Right forelimb (tissue), 1 donor: ENCODE results near the gene SLC26A11.
A peak's percentile ranks its signal among the peaks of the same experiment; 100 is the strongest.

ENCODE experiments used
- DNase-seq: peaks from one replicate; pipeline ENCODE4 v3.0.0-alpha.2; 2018

Gene SLC26A11

DNA sequence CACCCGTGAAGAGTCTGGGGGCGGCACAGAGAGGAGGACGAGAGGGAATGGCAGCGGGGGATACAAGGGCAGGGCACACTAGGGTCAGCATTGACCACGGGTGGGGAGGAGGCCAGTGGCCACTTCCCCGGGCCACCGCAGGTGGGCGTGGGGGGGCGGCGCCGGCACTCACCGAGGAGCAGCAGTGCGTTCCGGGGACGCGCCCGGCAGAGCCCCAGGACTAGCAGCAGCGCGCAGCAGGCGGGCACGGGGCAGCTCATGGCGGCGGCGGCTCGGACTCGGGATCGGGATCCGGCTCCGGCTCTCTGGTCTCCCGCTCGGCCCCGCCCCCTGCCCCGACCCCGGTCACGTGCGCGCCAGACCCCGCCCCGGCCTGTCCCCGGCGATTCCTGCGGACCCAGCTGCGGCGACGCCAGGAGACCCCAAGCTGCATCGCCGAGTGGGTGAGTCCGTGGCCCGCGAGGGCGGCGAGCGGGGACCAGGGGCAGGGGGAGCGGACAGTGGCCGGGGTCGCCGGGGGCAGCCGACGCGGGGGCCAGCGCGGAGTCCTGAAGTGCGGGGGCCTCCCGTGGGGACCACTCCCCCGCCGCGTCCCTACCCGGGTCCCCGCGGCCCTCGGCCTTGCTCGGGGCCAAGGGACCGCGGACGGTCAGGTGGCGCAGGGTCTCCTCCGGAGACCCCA lies at the start of gene SLC26A11, which contains the start of gene SGSH:
TSS of gene SLC26A11 (plus strand) at position 374 of the 682 bp plus-strand sequence. CDS start 1,134 bp downstream, outside the sequence.
TSS of gene SGSH (minus strand) at position 280 of the 682 bp plus-strand sequence. CDS start at position 260, 20 bp downstream.
- peak; percentile 86 for DNase-seq

- no peak for DNase-seq
Observed at GRCh38 chr17:80171681-80172080, 48.5 kb upstream of the SLC26A11 start.

- no peak for DNase-seq
Observed at GRCh38 chr17:80173126-80173525, 47.1 kb upstream of the SLC26A11 start.

DNA sequence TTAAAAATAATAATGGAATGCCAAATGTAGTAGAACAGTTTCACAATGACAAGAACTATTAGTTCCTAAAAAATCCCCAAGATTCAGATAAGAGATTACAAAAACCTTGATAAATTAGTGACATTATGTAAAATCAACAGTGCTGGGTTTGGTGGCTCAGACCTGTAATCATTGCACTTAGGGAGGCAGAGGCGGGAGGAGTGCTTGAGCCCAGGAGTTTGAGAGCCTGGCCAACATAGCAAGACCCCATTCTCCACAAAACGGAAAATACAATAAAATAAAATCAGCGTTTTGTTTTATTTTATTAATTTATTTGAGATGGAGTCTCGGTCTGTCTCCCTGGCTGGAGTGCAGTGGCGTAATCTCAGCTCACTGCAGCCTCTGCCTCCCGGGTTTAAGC lies 46.3 kb upstream of the SLC26A11 start:
- no peak for DNase-seq

DNA sequence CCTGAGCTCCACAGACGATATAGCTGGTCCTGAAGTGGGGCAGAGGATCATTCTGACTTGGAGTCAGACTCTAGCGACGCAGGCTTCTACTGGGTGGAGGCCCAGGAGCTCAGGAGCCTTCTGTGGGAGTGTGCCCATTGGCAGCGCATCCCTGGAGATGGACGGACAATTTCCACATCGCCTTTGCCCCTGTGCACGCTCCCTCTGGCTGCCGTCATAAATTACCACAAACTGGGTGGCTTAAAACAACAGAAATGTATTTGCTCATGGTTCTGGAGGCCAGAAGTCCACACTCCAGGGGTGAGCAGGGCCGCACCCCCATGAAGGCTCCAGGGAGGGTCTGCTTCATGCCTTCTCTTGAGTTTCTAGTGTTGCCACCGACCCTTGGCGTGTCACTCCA lies 43.5 kb upstream of the SLC26A11 start:
- no peak for DNase-seq

DNA sequence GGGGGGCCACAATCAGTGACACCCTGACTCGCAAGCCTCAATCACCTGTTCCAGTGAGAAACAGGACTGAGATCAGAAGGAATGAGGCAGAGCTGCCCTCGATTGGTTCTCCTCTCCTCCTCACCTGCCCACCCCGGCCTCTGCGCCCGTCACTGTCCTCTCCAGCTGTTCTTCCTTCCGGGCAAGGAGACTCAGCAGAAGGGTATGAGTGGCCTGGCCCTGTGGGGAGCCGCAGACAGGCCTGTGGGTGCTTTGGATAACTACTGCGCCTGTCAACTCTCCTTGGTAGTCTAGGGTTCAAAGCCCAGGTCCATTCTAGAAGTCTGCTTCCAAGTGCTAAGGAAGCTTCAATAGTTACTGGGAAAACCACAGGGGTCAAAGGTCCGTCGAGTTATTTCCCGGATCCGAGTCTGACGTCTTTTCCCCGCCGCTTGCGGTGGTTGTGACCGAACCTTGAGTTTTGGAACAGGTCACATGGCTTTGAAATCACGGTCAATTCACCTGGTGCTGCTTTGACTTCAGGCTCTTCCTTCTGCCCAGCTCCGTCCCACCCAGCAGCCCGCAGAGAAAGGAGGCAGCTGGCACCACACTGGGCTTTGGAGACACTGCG lies 42.1 kb upstream of the SLC26A11 start:
- DNase-seq: no peak

GRCh38 chr17:80180192-80180591 lies 40.0 kb upstream of the SLC26A11 start:
- no peak for DNase-seq

- DNase-seq: no peak
Observed at GRCh38 chr17:80181431-80181830, 38.8 kb upstream of the SLC26A11 start.

DNA sequence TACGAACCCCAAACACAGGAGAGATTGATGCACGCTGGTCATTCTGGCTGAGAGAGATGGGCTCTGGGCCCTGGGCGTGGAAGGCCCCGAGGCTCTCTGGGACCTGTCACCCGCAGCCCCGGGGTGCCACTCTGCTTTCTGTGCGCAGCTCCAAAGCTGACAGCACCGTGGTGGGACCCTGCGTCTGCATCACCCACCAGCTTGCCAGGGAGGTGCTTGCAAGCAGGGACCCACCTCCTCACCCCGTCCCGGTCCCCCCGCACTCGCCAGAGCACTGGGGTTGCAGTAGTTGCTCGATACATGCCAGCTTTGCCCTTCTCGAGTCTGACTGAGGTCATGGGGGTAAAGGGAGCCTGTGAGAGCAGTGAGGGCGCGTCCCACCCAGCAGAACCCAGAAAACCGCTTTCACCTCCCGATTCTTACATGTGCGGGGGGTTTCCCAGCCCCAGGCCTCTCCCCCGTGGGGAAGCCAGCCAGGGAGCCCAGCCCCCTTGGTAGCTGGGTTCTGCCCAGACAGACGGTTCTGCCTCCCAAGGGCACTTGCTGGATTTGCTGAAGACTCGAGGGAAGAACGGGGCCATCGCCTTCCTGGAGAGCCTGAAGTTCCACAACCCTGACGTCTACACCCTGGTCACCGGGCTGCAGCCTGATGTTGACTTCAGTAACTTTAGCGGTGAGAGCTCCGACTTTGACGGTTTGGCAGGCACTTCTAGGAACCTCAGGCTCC lies 37.9 kb upstream of the SLC26A11 start:
- no peak for DNase-seq

- DNase-seq: no peak
Observed at GRCh38 chr17:80182845-80183223, 37.4 kb upstream of the SLC26A11 start.

DNA sequence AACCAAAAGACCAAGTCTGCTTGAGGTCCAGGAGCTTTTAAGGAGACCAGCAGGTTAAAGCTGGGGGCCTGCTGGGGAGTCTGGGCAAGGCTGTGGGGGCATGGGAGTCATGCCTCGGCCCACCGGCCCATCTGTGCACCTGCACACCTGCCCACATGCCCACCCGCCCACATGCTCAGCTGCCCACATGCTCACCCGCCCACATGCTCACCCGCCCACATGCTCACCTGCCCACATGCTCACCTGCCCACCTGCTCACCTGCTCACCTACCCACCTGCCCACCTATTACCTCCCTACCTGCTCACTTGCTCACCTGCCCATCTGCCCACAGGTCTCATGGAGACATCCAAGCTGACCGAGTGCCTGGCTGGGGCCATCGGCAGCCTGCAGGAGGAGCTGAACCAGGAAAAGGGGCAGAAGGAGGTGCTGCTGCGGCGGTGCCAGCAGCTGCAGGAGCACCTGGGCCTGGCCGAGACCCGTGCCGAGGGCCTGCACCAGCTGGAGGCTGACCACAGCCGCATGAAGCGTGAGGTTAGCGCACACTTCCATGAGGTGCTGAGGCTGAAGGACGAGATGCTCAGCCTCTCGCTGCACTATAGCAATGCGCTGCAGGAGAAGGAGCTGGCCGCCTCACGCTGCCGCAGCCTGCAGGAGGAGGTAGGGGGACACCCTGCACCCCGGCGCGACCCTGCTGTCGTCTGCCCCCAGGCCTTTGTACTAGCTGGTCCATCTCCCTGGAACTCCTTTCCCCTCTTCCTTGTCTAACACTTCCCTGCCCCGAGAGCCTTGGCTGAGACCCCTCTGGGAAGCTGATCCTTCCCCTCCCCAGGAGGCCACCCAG lies 36.4 kb upstream of the SLC26A11 start:
- DNase-seq: no peak

DNA sequence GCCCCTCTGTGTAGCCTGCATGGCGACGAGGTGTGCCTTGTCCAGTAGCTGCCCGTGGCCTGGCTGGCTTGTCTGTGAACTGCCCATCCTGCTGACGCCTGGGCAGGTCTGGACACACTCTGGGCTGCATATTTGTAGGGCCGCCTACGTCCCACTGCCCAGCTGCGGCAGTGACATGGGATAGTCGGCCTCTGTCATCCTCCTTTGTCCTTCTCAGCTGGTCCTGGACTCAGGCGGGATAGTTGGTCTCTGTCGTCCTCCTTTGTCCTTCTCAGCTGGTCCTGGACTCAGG lies 35.9 kb upstream of the SLC26A11 start:
- no peak for DNase-seq

GRCh38 chr17:80185968-80186367 lies 34.3 kb upstream of the SLC26A11 start:
- DNase-seq: no peak

DNA sequence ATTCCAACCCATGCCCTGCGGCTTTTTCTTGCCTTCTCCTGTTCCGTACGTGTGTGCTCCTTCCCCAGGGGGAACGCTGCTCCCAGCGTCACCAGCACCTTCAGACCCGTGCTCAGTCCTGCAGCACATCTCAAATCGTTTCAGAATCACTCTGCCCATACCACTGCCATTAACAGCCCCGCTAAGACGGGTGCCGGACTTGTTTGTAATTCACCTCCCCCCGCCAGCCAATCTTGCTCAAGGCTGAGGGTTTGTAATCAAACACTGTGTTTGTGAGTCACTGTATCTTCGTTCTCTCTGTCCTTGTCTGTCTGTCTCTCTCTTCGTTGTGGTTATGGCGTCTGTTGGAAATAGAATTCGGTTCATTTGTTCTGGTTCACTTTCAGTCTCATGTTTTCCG lies 33.1 kb upstream of the SLC26A11 start:
- DNase-seq: no peak

DNA sequence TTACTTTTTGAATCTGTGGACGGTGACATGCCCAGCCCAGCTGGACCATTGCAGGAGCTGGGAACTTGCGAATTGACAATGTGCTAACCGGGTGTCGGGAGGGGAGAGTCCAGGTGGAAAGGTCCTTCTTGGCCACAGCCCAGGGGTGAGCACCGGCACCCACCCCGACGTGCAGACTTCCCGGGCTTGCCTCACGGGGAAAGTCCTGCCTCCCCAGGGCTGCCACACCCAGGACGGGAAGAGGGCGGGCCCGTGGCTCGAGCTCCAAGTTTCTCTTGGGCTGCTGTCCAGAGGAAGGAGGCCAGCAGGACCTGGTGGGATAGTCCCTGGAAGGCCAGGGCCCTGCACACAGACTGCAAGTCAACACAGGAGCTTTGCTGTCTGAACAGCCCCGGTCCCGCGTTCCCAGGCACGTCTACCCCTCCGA lies 32.7 kb upstream of the SLC26A11 start:
- peak; percentile 58 for DNase-seq

GRCh38 chr17:80189611-80190010 lies 30.6 kb upstream of the SLC26A11 start:
- no peak for DNase-seq

- DNase-seq: no peak
Observed at GRCh38 chr17:80190716-80191115, 29.5 kb upstream of the SLC26A11 start.

DNA sequence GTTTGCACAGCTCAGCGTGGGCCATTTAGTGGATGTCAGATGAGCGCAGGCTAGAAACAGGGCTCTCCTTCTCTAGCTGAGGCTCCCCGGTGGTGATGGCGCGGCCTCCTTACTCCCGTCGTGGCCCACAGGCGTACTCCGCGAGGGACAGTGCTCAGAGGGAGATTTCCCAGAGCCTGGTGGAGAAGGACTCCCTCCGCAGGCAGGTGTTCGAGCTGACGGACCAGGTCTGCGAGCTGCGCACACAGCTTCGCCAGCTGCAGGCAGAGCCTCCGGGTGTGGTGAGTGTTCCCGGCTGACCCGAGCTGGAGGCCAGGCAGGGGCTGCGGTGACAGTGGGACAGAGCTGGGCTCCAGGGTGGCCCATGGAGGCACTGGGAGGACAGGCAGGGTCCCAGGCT lies 29.0 kb upstream of the SLC26A11 start:
- no peak for DNase-seq

DNA sequence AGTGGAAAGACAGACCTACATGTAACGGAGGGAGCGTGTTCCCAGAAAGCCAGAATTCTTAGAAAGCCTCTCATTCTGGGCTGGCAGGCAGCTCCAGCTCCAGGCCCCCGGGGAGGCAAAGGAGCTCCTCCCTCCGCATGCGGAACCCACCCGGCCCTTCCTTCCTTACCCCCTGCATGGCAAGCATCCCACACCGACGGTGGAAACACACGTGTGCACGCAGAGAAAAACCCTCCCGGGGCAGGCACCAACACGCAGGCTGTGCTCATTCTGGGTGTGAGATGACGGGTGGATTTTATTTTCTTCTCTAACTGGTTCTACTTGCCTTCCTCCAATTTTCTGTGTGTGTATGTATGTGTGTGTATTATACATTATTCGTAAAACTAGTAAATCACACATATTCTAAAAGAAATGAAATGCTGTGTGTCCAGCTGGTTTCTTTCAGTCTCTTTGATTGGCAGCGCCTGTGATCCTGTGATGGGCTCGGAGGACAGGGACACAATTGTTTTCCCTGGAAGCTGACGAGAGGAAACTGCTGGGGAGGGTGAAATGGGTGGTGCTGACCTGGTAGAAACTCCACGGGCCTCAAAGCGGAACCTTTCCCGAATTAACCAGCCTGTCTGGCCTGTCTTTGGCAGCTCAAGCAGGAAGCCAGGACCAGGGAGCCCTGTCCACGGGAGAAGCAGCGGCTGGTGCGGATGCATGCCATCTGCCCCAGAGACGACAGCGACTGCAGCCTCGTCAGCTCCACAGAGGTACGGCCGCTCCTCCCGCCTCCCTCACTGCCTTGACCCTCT lies 28.2 kb upstream of the SLC26A11 start:
- DNase-seq: peak; percentile 61

DNA sequence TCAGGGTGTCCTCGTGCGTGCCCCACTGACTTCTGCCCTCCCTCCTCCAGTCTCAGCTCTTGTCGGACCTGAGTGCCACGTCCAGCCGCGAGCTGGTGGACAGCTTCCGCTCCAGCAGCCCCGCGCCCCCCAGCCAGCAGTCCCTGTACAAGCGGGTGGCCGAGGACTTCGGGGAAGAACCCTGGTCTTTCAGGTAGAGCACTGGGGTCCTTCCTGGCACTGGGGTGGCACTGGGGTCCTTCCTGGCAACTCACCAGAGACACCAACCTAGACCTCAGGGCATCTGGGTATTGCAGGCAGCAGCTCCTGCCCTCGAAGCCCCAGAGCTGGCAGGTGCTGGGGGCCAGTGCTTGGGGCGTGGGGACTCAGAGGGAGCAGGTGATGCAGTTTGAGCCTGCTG lies 25.1 kb upstream of the SLC26A11 start:
- DNase-seq: no peak

- no peak for DNase-seq
Observed at GRCh38 chr17:80195671-80196529, 24.3 kb upstream of the SLC26A11 start.
